ENCODE results near the gene LRMDA. TPM values are rescaled to one million over a fixed set of nuclear protein-coding genes. Genes with fewer than 3 reads are reported as not detected.

The LRMDA gene
- total RNA-seq, 1 experiment from 2014 or later, result not detected

DNA sequence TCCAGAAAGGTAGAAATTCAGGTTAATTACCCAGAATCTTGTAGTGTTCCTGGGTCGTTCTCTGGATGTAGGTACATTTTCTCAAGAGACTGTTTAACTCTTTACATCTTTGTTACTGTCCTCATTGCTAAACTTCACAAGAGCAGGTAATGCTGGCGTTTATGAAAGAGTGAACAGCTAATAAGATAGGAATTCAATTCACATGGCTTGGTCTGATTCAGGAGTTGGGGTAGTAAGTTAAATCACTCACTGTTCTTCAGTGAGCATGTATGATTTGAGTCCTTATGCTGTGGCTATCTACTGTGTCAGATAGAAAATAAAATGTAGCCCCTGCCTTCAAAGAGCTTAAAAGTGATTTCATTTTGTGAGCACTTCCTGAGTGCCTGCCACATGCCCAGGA, 480.0 kb downstream of the LRMDA start:
- DNase-seq (ENCODE audit: low read depth), result no peak

DNA sequence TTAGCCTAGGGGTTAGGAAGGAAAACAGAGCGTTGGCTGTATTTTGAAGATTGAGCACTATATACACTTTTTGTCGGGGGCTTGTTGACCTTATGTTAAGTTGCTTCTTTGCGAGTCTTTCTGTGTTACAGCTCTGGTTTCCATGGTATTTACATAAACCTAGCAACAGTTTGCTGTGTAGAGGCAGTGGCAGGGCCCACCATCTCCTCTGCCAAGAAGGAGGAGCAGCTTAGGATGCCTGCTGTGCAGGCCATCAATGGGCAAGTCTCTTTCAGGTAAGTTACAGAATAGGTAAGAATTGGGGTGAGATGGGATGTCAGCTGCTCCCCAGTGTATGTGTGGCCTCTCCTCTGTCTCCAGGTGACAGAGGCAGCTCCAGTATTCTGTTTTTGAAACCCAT, 485.5 kb downstream of the LRMDA start:
- no peak for DNase-seq (ENCODE audit: low read depth)

DNA sequence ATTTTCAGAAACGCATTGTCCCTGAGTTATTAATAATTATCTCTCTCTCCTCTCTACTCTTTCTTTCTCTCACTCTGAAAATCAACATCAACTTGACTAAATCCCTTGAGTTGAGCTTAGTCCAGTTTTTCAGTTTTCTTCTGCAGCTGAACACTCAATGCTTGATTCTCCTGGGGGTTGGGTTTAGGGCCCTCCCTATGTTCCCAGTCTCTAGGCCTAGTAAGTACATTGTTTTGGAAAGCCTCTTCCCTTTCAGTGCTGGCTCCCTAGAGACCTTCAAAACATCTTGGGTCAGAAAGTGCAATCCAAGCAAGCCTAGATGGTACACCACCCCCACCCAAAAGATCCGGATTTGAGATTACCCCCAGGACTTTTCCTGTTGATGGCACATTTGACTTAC, 488.5 kb downstream of the LRMDA start:
- DNase-seq (ENCODE audit: low read depth), result no peak

DNA sequence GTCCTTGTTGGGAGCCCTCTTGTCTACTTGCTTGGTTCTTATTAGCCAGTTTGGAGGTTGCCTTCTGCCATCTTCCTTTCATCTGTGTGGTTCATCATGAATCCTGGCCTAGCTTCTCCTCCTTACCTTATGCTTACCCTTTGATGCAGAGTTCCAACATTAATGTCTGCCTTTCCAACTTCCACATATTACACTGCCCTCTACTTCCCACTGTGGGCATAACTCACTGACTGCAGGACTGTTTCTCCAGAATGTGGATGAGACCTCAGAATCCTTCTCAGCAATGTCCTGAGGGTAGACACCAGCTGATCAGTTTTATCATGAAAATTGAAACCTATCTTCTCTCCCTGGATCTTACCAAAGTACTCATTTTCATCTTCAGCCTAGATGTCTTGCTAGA, 491.0 kb downstream of the LRMDA start:
- no peak for DNase-seq (ENCODE audit: low read depth)

DNA sequence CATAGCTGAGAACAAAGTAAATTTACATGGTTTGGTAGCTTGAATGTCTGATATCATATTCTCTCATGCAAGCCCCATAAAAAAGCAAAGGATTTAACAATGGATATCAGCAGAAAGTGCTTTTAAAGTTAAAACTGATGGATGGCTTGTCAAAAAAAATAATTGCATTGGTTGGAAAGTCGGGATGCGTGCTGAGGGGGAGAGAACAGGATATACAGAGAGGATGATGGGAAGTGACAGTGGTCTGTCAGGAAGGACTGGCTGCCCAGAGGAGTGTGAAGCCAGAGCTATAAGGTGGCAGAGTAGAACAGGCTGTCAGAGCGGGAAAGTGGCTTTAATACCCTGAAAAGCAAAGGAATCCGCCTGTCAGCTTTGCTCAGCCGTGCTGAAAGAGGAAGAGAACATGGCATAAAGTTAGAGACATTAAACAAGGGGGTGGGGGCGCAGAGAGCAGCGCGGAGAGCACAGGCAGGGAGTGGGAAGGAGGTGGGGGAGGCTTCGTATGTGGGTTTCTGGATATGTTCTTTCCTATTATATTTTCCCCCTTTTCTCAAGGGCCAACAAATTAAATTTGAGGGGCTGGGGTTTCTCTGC, 493.0 kb downstream of the LRMDA start:
- DNase-seq (ENCODE audit: low read depth), result no peak

DNA sequence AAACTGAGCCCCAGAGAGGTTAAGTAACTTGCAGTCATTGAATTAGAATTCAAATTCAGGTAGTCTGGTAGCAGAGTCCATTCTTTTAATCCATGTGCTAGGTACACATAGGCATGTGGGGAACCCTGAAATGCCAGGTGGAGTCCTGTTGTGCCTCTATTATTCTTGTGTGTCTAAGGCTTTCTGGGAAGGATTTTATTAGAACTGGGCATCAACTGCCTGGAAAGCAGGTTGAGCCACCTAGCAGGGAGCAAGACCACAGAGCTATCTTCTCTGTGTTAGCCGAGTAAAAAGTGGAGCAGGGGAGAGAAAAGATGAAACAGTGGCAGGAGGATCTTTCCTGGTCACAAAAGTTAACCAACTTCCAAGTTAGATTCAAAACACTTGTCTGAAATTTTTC, 494.6 kb downstream of the LRMDA start:
- no peak for DNase-seq (ENCODE audit: low read depth)

DNA sequence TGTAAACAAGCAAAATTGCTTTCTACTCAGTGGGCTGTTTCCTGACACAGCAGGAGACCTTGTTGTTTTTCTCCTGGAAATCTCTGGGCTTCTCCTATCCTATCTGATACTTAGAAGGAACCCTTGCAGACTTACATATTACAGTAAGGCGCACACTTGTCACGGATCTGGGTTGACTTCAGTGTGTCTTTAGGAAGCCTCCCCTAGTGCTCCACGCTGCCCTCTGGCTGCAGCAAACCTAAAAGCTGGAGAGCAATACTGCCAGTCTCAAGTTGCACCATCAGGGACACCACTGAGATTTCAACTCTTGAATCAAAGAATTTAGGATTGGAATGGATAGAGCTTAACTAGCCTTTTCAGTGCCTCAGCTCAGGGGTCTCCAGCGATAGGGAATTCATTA, 495.3 kb downstream of the LRMDA start:
- DNase-seq (ENCODE audit: low read depth), result no peak

DNA sequence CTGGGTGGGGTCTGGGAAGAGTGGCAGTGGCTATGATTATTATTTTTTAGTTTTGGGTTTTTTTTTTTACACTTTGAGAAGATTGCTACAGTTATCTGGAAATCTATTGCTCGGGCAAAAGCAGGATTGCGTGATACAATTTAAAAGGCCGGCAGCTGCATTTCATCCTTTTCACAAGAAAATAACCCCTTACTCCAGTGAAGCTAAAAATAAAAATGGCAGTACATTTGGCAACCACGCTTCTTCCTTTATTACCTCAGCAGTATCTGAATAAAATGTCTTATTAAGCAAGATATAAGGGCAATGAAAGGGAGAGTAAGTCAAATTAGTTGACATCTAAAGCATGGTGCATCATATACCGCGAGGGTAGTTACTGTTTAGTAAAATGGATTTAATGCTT, 496.8 kb downstream of the LRMDA start:
- no peak for DNase-seq (ENCODE audit: low read depth)

DNA sequence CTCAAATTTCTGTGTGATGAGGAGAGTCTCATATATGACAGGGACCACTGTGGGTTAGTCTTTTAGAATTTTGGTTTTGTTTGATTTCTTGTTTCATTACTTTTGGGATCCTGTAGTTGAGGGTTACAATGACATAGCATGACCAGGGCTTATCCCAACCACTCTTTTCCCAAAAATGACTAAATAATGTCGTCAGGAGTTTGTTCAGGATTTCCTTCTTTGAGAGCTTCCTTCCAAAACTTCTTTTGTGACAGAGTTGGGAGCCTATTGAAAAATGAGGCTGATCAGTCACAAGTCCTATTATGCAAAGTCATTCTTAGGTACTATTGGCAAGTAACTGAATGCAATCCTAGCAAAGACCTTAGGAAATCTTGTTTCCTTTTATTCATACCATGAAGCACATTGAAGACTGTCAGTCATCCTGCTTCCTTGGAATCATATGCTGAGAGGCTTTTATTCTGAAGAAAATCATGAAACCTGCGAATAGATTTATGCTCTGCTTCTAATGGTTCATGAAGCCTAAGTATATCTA, 498.3 kb downstream of the LRMDA start:
- DNase-seq (ENCODE audit: low read depth), result no peak

DNA sequence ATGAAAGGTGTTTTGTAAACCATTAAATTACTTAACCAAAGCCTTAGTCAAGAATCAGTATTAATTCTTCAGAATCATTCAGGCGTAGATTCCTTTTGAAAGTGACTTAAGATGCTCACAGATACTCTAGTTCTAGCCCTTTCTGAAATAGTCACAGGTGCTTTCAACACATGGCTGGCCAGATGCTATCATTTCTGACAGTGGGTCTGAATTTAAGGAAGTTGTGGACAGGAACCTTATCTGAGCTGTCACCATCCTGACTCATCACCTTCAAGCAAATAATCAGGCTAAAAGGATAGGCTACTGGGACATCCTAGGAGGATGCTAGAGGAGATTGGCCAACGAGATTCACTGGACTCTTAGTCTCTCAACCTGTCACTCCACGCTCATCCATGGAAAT, 501.5 kb downstream of the LRMDA start:
- DNase-seq (ENCODE audit: low read depth), result no peak

DNA sequence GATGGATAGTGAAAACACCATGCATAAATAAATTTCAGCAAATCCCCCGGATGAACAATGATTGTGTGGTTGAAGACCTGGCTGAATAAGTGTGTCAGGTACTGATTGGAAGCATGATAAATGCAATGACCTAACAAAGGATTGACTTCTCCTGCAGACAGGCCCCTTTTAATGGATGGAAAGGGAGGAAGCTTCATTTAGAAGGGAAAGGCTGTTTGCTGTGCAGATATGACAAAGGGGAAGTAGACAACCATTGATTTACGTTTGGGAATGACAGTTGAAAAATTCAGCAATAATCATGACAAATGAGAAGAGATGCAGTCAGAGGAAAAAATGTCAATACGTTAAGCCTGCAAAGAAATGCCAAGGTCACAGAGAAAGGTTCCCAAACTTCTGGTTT, 503.8 kb downstream of the LRMDA start:
- DNase-seq (ENCODE audit: low read depth), result no peak

DNA sequence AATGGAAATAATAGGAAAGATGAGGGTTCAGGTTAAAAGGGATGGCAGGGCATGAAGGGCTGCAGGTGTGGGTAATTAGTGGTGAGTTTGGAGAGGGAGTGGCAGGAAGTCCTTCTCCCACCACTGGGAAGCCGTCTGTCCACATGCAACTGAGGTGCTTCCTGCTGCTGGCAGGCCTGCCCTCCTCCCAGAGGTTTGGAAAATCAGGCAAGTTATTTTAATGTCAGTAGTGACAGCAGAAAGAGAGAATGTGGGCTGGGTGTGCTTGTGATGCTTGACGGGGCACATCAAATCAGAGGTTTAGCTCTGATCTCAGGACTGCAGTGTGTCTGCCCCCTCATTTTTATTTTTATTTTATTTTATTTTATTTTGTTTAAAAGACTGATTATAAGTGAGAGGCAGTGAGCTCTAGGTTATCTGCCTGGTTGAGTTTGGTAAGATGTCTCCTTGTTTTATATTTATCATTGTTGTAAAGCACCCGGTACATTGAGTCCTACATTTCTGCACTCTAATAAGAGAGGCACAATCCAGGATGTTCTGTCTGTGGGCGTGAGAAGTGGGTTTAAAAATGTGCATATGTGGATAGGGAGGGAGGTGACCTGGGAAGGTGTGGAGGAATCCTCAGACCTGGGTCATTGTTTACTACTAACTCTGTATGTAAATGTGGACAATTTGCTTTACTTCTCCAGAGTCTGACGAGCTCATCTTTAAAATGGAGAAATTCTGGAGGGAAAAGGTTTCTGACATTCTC, 504.4 kb downstream of the LRMDA start:
- no peak for DNase-seq (ENCODE audit: low read depth)

DNA sequence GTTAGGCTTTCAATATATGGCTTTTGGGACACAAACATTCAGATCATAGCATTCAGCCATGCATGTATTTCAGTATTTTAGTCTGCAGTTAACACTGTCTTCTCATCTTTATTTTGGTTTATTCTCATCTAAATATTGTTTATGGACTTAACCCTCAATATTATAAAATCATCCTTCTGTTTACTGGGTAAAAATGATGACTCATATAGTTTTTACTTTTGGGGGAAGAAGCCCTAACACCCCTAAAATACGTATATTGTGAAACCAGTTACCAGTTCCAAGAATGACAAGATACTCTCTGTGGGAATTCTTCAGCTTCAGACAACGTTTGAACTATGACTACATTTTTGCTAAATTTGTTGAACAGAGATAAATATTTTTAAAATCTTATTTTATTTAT, 505.4 kb downstream of the LRMDA start:
- no peak for DNase-seq (ENCODE audit: low read depth)

DNA sequence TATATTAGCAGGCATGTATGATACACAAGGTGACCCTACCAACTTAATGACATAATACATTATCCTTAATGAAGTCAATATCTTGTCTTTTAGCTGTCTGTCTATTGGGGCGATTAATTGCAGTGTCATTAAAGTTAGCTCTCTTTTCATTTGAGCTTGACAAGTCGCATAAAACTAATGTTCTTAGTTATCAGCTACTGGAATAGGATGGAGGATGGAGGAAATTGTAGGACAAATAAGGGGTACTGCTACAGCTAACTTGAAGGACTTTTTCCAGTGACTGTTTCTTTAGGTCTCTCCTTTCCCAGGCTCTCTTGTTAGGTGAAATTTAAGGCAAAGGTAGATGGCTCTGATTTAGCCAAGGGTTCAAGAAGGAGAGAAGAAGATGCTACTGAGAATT, 506.4 kb downstream of the LRMDA start:
- DNase-seq (ENCODE audit: low read depth), result no peak

DNA sequence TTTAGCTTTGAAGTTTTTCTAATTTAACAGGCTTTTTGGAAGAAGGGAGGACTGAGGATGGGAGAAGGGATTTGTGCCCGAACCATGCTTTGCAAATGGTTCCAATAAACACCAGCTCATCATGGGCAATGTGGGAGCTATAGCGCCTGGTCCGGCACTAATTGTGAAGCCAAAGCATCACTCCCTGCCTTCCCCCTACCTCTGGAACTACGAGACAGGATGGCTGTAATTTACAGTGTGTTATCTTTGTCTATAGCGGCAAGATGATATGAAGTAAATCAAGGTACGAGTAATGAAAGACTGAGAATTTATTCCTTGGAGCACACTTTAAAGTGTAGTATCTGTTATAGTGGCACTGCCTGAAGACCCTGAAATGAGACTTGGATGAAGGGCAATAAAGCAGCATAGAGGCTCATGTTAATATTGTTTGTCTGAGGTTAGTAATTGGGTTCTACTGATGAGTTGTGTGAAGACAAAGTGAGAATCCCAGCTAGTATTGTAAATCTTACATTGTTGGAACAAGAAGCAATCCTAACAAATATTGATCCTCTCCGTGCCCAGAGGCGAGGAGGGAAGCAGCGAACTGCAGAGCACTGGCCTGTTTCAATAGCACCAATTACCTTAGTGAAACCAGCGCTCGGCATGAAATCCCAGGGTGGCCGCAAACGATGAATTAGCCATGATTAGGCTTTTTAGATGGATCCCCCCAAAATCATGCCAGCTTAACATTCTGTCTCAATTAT, 507.1 kb downstream of the LRMDA start:
- no peak for DNase-seq (ENCODE audit: low read depth)

DNA sequence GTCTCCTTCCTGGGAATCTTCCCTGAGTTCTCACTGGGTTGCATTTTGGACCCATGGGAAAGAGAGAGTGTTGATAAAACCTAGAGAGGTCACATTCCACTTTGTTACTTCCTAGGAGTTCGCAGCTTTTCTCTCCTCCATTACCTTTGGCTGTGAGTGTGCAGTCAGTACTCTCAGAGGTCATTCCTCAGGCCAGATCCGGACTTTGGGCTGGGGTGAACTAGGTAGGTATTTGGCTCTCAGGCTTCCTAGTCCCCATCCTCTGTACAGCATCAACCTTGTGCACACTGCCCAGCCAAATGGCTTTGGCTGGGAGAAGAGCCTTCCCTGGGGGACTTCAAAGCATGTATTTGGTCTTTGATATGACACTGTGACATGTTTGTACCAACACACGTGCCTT, 508.1 kb downstream of the LRMDA start:
- no peak for DNase-seq (ENCODE audit: low read depth)

DNA sequence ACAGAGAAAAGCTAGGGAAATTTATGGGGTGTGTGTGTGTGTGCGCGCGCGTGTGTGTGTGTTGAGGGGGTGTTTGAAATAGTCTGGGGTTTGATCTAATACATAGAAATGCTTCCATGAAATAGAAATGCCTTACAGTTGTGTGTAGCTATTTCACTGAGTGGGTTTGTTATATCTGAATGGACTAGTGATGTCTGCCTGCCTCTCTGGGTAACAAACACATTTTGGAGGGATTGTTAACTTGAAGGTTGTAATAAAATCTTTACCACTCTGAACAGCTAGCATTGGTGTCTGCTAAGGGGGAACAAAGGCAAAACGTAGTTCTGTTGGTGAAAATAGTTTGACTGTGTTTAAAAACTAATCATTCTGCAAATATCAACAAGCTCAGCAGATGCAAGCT, 509.3 kb downstream of the LRMDA start:
- no peak for DNase-seq (ENCODE audit: low read depth)

DNA sequence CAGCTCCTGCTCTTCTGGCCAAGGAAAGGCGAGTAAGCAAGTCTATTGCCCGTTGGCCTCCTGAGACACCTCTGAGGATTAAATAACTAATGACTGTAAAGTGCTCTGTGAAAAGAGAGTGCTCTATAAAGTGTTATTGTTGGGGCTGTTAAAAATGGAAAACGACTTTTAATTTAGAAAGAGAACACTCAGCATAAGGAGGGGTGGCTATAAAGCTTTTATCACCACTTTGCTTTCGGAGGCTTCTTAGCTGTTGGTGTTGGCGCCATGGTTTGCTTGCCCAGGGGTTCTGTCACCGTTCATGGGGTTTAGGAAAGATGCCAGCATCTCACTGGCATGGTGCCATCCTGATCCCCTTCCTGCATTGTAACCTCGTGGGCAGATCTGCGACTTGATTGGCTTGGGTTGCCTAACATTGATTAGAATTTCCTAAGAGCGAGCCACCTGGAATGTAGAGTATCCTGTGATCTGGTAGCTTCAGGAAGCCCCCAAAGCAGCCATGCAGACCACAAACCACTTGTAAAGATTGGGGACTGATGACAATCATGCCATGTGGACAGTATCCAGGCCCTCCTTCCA, 509.9 kb downstream of the LRMDA start:
- no peak for DNase-seq (ENCODE audit: low read depth)

DNA sequence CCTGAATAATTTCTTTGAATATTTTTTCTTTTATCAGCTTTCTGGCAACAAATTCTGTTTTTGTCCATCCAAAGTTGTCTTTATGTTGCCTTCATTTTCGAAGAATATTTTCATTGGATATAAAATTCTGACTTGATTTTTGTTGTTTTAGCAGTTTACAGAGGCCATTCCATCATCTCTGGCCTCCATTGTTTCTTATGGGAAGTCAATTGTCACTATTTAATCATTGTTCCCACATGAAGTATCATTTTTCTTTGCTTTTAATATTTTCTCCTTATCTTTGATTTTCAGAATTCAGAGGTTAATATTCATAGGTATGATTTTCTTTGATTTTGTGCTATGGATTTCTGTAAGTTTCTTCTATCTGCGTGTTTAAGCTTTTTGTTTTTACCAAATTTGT, 512.6 kb downstream of the LRMDA start:
- DNase-seq (ENCODE audit: low read depth), result no peak

DNA sequence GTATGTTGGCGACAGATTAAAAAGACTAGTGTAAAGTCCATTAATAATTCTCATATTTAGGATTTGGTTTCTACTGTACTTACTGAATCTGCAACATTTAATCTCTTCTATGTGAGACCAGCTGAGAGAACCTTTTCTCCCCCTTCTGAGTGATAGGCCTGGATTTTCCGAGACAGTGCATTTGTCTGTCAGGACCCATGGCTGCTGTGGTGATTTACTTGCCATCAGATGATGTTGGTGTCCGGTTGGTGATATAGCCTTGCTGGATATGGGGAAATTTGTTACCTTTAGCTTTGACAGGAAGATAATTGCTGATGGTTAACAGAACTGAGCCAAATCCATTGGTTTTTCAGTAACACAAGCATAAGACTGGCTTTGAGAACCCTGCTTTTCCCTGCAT, 517.2 kb downstream of the LRMDA start:
- DNase-seq (ENCODE audit: low read depth), result no peak

DNA sequence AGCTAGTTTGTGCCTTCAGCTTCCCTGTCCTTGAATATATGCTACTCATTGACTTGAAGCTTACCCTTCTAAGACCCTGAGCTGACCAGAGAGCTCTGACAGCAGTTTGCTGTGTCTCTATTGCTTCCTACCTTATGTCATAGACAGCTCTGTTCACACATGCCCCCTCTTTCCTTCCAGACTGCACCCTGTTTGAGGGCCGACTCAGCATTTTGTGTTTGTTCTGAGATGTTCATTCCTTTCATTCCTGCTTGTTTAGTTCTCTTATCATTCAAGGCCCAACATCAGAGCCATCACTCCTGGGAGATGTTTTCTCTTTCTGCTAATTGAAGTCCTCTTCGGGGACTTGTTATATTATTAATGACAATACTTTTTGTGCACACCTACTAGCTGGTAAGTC, 518.9 kb downstream of the LRMDA start:
- DNase-seq (ENCODE audit: low read depth), result no peak

DNA sequence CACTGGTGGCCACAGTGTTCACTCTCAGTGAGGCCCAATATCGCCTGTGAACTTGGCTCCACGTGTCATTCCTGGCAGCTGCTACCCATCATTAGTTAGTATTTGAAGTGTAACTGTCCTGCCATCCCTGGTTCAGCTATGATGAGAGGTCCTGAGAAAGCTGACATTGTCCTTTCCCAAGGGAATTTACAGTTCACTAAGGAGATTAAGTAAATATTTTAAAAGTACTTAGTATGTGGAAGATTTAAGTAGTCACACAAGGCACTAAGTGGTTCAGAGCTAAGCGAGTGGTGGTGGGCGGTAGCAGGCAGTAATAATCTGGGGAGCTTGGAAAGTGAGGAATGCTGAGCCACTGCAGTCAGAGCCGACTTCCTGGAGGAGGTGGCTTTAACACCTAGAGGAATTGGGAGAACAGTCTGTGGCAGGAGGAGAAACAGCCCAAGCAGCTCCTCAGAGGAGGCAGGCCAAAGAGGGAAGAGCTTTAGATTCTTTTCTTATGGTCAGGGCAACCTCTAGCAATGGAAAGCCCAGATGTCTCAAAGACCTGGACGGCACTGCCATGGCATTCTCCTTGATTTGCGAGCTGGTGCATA, 519.7 kb downstream of the LRMDA start:
- DNase-seq (ENCODE audit: low read depth), result no peak

Measured in Daoy (cell line).